22Rv1 (cell line): ENCODE data around the gene SULT1A1.

Experiments
- CTCF ChIP-seq: fragments of 450-650 bp; IDR thresholded peaks from 2 replicates; pipeline ENCODE4 v1.5.1; 2017; ENCODE audit warnings: mild to moderate bottlenecking
- ZFX ChIP-seq: fragments of 450-650 bp; IDR thresholded peaks from 2 replicates; pipeline ENCODE4 v1.6.1; 2017; ENCODE audit warnings: antibody characterized with exemption, borderline replicate concordance

GRCh38 chr16:28616636-28617035, 6.8 kb upstream of the SULT1A1 start:
- TF ChIP-seq CTCF: no peak
- TF ChIP-seq ZFX: no peak
